Islet precursor cell (in vitro differentiated cells): ENCODE results near the gene TNPO3.

ENCODE experiments used
- DNase-seq: peaks from one replicate; pipeline ENCODE4 v3.0.0-alpha.2; 2018

Gene TNPO3

DNA sequence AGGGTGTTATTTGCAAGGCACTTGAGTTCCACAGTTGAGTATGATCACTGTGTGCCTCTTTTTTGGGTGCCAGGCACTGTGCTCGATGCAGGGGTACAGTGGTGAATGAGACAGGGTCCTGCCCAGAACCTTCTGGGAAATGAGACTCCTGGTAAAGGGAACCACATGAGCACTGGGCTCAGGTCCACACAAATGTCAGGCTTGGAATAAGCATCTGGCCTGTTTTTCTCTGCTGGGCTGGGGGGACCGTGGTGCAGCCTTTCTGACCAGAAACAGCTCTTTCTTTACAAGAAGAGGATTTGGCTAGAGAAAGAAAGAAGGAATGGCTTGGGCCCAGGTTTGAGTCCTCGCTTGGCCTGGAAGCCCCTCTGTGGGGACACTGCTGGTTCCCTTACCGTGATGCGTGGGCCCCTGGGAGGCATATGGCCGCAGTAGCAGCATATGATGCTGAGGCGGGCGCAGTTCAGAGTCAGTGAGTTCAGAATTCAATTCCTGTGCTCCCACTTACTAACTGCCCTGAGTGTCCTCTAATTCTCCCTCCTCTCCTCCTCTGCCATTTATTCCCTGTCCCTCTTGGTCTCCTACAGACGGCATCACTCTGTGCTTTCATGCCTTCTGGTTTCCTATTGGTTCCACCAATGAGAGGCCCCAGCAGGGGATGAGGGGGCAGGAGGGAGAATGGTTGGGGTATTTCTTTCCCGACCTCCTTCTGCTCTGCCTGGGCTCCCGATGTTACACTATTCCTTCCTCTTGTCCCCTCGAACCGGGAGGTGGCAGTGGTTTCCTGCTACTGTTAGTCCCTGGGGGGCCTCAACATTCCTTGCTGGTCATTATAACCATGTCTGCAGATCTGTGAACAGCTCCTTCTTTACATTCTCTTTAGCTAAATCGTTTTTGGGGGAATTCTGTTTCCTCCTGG lies 134.8 kb downstream of the TNPO3 start:
- peak; percentile 52 for DNase-seq

GRCh38 chr7:128919241-128919640 lies 135.7 kb downstream of the TNPO3 start:
- DNase-seq = peak; percentile 38

- DNase-seq = peak; percentile 23
Observed at GRCh38 chr7:128918016-128918665, 136.8 kb downstream of the TNPO3 start.

GRCh38 chr7:128917122-128917521 lies 137.8 kb downstream of the TNPO3 start:
- DNase-seq = peak; percentile 49

- DNase-seq = no peak
Observed at GRCh38 chr7:128916643-128916915, 138.3 kb downstream of the TNPO3 start.

- peak; percentile 49 for DNase-seq
Observed at GRCh38 chr7:128915841-128916642, 138.9 kb downstream of the TNPO3 start.

- DNase-seq = peak; percentile 49
Observed at GRCh38 chr7:128915271-128915819, 139.6 kb downstream of the TNPO3 start.

- peak; percentile 58 for DNase-seq
Observed at GRCh38 chr7:128914566-128915151, 140.3 kb downstream of the TNPO3 start.

DNA sequence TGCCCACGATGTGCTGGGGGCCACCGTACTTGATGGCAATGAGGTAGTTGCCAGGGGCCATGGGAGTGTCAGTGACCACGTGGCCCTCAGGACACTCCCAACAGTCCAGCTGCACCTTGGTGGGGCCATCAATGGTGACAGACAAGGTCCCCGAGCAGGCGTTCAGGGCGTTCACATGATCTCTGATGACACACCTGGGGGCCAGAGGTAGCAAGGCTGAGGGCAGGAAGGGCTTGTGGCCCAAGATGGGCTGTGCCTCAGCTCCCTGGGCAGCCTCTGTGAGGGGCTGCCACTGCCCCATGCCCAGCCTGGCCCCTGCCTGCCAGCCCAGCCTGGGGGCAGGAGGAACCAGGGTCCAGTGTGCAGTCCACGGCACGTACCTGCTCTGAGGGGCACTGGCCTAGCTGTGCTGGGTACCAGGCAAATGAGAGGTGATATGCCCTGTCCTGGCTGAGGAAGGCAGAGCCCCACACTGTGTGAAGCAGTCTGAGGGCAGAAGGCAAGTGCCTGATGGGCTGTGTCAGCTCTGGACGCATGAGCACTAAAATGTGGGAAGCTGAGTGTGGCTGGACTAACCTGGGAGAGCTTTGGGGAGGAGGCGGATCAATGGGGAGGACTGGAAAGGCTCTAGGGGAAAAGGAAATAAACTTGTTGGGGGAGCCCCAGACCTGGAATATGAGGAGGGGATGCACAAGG lies 140.9 kb downstream of the TNPO3 start:
- DNase-seq = peak; percentile 49

DNA sequence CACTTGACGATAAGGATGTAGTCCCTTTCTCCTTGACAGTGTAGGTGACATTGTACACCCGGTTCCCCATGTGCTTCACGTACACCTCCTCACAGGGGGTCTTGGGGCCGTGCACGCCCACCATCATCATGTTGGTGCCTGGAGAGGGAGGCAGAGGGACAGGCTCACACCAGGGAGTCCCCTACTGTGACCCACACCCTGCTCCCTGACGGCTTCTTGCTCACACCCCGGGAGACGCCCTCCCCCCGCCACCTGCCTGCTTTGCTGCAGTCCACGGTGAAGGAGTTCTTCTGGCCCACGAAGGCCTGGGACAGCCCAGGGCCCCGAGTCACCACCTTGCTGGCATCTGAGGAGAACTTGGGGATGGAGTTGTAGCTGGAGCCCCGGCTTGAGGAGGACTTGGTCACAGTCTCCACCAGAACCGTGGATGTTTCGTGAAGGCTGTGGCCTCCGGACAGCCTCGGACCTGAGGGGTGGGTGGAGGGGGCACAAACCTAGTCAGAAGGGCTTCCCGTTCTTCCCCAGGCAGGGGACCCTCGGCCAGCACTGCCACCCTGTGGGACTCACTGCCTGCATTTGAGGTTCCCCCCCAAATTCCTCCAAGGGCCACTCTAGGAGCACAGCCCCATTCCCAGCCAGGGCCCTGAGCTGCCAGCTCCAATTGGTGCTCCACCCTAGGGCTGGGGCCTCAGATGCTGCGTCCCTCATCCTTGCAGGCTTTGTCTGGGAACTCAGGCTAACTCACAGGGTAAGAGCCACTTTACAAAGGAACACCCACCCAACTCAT lies 142.0 kb downstream of the TNPO3 start:
- DNase-seq = peak; percentile 43

DNA sequence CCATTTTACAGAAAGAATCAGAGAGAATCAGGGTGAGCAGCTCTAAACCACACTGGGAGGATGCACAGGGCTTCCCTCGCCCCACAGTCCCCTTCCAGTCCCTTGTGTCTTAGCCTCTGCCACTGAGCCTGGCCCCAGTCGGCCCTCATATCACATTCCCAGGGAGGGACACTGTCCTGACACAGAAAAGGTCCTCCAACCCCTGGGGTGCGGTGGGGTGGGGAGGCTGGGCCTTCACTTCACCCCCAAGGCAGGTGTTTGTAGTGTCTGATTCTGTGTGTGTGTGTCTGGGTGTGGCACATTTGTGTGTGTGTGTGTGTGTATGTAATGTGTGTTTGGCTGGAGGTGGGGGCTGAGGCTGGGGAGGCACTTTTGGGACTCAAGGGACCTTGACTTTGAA lies 142.6 kb downstream of the TNPO3 start:
- DNase-seq = peak; percentile 48

GRCh38 chr7:128911423-128912031 lies 143.4 kb downstream of the TNPO3 start:
- DNase-seq = peak; percentile 91

DNA sequence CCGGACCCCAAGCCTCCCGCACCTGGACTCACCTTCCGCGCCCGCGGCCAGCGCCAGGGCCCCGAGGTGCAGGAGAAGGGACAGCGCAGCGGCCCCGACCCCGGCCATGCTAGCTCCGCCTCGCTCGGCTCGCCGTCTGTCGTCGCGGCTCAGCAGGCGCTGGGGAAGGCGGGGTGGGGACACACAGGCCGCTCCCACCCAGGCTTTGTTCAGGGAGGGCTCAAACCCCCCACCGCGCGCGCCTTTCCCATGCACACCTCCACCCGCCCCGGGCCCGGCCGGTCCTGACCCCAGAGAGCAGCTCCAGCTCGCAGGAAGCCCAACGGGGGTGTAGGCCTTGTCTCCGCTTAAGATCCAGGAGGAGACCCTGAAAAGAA lies 144.4 kb downstream of the TNPO3 start, which contains the start of gene KCP:
KCP (minus strand) TSS at position 141 of the 377 bp plus-strand sequence; CDS start at position 108, 33 bp downstream.
- DNase-seq = peak; percentile 82

- peak; percentile 90 for DNase-seq
Observed at GRCh38 chr7:128909625-128910568, 145.0 kb downstream of the TNPO3 start.

GRCh38 chr7:128908750-128909624 lies 145.9 kb downstream of the TNPO3 start:
- peak; percentile 54 for DNase-seq

- DNase-seq = peak; percentile 27
Observed at GRCh38 chr7:128906766-128907559, 147.9 kb downstream of the TNPO3 start.

DNA sequence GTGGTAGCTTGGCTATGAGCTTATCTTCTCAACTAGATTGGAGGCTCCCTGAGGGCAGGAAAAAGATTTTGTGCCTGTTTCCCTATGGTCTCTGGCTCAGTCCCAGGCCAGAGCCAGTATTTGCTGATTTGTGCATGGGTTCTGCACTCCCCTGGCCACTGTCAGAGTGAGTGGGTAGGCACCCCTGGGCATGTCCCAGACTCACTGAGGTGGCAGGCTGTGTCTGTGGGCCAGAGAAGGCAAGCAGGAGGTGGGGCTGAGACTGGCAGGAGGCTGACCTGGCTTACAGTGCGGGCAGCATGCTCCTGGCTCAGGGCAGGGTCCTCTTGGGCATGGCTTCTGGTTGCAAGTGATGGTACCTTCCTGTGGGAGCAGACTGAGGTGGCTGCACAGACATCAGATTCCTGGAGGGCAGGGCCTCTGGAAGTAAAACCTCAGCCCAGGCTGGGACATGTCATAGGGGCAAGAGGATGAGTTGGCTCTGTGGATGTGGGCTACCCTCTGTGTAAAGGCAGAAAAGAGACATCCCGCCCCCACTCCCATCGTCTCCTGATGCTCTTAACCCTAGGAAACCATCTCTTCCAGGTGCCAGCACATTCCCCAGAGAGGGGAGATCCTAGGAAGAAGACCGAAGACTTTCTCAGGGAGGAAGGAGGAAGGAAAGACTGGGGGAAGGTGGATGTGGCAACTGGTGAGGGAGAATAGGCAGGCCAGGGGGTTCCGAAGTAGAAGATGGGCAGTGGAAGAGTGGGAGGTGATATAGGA lies 148.7 kb downstream of the TNPO3 start:
- peak; percentile 35 for DNase-seq
